ENCODE measurements around the gene FOXP1.
A peak's percentile ranks its signal among the peaks of the same experiment; 100 is the strongest.

Gene FOXP1

DNA sequence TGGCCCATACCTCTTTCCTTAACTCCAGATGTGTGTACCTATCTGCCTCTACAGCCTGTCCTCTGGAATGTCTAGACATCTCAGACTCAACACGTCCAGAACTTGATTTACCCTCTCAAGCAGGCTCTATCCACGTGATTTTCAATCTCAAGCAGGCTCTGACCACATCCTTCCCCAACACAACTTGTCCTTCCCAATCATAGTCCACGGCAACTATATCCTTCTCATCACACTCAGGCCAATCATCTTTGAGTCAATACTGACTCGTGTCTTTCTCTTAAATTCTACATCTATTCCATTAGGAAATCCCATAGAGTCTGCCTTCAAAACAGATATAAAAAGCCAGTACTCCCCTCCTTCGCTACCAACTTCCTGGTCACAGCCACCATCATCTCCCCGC is 70.4 kb downstream of the FOXP1 start:
- DNase-seq (ENCODE audit: low read depth): no peak
- Histone ChIP-seq H3K4me3 (ENCODE audit: low read length) (no peak overlapping the region), H3K4me1 (ENCODE audit: control insufficient read depth, insufficient read depth, low read length) (no peaks in the 10 kb centered on the region)

DNA sequence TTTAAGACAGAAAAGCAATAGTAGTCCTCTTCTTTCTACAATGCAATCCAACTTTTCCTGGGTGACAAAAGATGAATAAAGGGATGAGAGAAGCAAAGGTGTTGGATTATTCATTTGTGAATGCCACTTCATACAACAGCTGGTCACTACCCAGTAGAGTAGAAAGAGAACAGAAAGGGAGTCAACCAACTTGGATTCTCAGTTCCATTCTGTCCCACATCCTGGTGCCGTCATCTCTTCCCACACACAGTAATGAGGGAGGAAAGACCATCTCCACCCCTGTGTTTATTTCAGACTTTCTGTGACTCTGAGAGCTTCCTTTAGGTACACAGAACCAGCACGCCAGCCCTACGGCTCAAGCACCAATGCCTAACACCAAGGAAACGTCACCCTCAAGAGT is 71.0 kb downstream of the FOXP1 start:
- no peak for DNase-seq (ENCODE audit: low read depth)
- Histone ChIP-seq H3K27me3 (replicated peaks; ENCODE audit: control insufficient read depth, insufficient read depth, low read length) (no peaks in the 10 kb centered on the region), H3K36me3 (ENCODE audit: control insufficient read depth, insufficient read depth, low read length, severe bottlenecking) (no peaks in the 10 kb centered on the region), H3K9me3 (ENCODE audit: control insufficient read depth, low read length) (peaks cover 5% of the 10 kb centered on the region), H3K4me1 (ENCODE audit: control insufficient read depth, insufficient read depth, low read length) (no peaks in the 10 kb centered on the region), H3K4me3 (ENCODE audit: low read length) (no peak overlapping the region), H3K9ac (ENCODE audit: low read length) (no peak overlapping the region)

More for the DNA sequence above, 70.4 kb downstream of the FOXP1 start:
- Histone ChIP-seq H3K36me3 (ENCODE audit: control insufficient read depth, insufficient read depth, low read length, severe bottlenecking) (no peaks in the 10 kb centered on the region), H3K27me3 (replicated peaks; ENCODE audit: control insufficient read depth, insufficient read depth, low read length) (no peaks in the 10 kb centered on the region), H3K9ac (ENCODE audit: low read length) (no peak overlapping the region), H3K9me3 (ENCODE audit: control insufficient read depth, low read length) (peaks cover 5% of the 10 kb centered on the region)

DNA sequence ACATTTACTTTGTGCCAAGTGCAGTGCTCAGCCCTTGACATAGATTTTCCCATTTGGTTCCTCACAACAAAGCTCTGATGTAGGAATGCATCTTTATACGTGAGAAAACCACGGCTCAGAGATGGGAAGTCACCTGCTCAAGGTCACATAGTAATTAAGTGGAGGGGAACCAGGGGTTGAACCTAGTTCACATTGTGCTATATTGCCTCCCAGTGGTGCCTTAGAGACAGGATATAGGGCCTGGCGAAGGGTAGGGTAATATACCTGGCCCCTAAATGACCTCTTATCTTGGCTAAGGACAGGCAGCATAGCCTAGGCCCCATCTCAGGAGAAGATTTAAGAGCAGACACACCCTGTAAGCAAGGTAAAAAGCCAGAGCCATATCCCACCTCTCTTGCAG is 71.5 kb downstream of the FOXP1 start:
- DNase-seq (ENCODE audit: low read depth): no peak
- peaks cover 5% of the 10 kb centered on the region for H3K9me3 ChIP-seq (ENCODE audit: control insufficient read depth, low read length)

DNA sequence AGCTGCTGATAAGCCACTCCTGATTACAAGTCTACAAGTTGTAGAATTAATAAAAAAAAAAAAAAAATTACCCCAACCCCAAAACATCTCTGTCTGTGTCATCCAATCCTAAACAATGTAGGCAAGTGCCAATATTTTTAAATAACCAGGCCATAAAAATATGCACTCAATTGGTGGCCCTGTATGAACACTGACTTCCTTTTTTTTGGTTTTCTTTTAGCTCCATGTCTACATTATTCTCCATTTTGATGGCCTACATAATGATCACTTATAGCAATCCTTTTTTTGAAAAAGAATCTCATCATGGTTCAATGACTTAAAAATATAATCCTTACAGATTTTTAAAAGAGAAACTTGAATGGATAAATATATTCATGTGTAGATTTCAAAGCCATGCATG is 72.1 kb downstream of the FOXP1 start:
- DNase-seq (ENCODE audit: low read depth): no peak
- peaks cover 5% of the 10 kb centered on the region for H3K9me3 ChIP-seq (ENCODE audit: control insufficient read depth, low read length)
- H3K4me1 ChIP-seq (ENCODE audit: control insufficient read depth, insufficient read depth, low read length): no peaks in the 10 kb centered on the region
- no peak overlapping the region for H3K9ac ChIP-seq (ENCODE audit: low read length)
- H3K4me3 ChIP-seq (ENCODE audit: low read length): no peak overlapping the region
- no peaks in the 10 kb centered on the region for H3K36me3 ChIP-seq (ENCODE audit: control insufficient read depth, insufficient read depth, low read length, severe bottlenecking)
- H3K27me3 ChIP-seq (replicated peaks; ENCODE audit: control insufficient read depth, insufficient read depth, low read length): no peaks in the 10 kb centered on the region

More for the DNA sequence above, 71.5 kb downstream of the FOXP1 start:
- Histone ChIP-seq H3K4me1 (ENCODE audit: control insufficient read depth, insufficient read depth, low read length) (no peaks in the 10 kb centered on the region), H3K27me3 (replicated peaks; ENCODE audit: control insufficient read depth, insufficient read depth, low read length) (no peaks in the 10 kb centered on the region), H3K4me3 (ENCODE audit: low read length) (no peak overlapping the region), H3K9ac (ENCODE audit: low read length) (no peak overlapping the region), H3K36me3 (ENCODE audit: control insufficient read depth, insufficient read depth, low read length, severe bottlenecking) (no peaks in the 10 kb centered on the region)

DNA sequence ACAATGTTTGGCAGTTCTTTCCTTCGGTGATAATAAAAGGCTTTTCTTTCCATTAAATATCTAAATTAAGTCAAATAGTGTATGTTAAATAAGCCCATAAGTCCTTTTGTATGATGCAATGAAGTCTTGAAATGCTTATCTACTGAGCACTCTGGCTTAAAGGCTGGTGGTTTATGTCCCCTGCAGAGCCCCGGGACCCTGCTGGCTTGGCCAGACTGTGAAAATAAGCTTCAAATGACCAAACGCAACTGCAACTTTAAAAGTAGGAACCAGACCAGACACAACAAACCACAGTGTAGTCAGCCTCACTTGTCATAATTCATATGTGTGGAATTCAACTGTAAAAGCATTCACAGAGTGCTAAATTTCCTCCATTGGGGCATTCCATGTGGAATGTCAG is 72.5 kb downstream of the FOXP1 start:
- H3K4me3 ChIP-seq (ENCODE audit: low read length): no peak overlapping the region
- no peaks in the 10 kb centered on the region for H3K27me3 ChIP-seq (replicated peaks; ENCODE audit: control insufficient read depth, insufficient read depth, low read length)
- H3K4me1 ChIP-seq (ENCODE audit: control insufficient read depth, insufficient read depth, low read length): no peaks in the 10 kb centered on the region
- DNase-seq (ENCODE audit: low read depth): peak; percentile 83
- H3K9me3 ChIP-seq (ENCODE audit: control insufficient read depth, low read length): peaks cover 5% of the 10 kb centered on the region
- H3K36me3 ChIP-seq (ENCODE audit: control insufficient read depth, insufficient read depth, low read length, severe bottlenecking): no peaks in the 10 kb centered on the region
- no peak overlapping the region for H3K9ac ChIP-seq (ENCODE audit: low read length)

DNA sequence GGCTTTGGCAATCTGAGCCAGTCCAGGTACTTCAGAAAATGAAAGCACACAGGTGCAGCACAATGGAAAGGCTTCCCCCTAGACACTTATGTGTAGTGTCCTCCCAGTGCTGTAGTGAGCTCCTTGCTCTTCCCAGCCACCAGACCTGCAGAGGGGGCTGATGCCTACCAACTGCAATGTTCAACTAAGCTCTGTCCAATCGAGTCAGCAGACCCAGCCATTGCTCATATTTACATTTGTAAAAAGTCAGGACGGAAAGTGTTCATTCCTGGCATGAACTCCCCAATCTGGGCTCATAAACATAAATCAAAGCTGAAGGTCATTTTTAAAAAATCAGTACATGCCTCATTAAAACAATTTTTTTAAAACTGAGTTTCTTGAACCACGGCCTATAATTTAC is 73.0 kb downstream of the FOXP1 start:
- H3K36me3 ChIP-seq (ENCODE audit: control insufficient read depth, insufficient read depth, low read length, severe bottlenecking): no peaks in the 10 kb centered on the region
- no peak overlapping the region for H3K4me3 ChIP-seq (ENCODE audit: low read length)
- peaks cover 5% of the 10 kb centered on the region for H3K9me3 ChIP-seq (ENCODE audit: control insufficient read depth, low read length)
- DNase-seq (ENCODE audit: low read depth): peak; percentile 40
- H3K4me1 ChIP-seq (ENCODE audit: control insufficient read depth, insufficient read depth, low read length): no peaks in the 10 kb centered on the region
- H3K27me3 ChIP-seq (replicated peaks; ENCODE audit: control insufficient read depth, insufficient read depth, low read length): no peaks in the 10 kb centered on the region
- H3K9ac ChIP-seq (ENCODE audit: low read length): no peak overlapping the region

DNA sequence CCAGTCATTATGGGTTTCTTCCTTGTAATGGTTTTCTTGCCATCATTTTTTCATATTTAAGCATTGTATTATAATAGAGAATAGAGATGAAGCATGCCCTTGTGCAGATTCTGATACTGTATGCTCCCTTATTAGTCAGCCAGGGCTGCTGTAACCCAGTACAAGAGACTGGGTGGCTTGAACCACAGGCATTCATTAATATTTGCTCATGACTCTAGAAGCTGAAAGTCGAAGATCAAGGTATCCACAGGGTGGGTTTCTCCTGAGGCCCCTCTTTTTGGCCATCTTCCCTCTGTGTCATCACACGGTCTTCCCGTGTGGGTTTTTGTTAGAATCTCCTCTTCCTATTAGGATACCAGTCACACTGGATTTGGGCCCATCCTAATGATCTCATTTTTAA is 74.5 kb downstream of the FOXP1 start:
- H3K9ac ChIP-seq (ENCODE audit: low read length): no peak overlapping the region
- peaks cover 5% of the 10 kb centered on the region for H3K9me3 ChIP-seq (ENCODE audit: control insufficient read depth, low read length)
- H3K27me3 ChIP-seq (replicated peaks; ENCODE audit: control insufficient read depth, insufficient read depth, low read length): no peaks in the 10 kb centered on the region
- H3K4me3 ChIP-seq (ENCODE audit: low read length): no peak overlapping the region
- DNase-seq (ENCODE audit: low read depth): no peak
- peaks cover 8% of the 10 kb centered on the region for H3K4me1 ChIP-seq (ENCODE audit: control insufficient read depth, insufficient read depth, low read length)
- H3K36me3 ChIP-seq (ENCODE audit: control insufficient read depth, insufficient read depth, low read length, severe bottlenecking): no peaks in the 10 kb centered on the region

DNA sequence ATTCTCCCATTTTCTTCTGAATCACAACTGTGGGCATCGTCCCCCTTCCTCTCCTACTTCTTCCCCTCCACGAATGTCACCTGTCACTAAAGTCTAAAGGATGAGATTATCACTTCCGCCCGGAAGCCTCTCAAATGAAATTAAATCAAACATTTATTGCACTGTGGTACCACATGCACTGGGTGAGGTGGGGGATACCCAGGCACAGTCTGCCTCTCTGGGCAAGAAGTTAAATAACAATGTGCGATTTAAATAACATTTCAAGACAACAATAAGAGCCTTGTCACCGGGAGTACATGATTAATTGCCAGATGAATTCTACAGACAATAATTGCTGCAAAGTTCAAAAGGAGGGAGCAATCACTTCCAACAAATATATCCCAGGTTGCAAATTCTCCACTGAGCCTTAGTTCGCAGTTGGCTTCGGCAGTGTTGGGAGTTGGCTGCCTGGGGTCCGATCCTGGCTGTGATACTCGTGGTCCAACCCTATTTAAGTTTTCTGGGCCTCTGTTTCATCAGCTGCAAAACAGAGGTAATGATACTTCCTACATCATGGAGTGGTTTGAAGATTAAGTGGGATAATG is 77.7 kb downstream of the FOXP1 start:
- Histone ChIP-seq H3K27me3 (replicated peaks; ENCODE audit: control insufficient read depth, insufficient read depth, low read length) (no peaks in the 10 kb centered on the region), H3K9me3 (ENCODE audit: control insufficient read depth, low read length) (no peaks in the 10 kb centered on the region), H3K36me3 (ENCODE audit: control insufficient read depth, insufficient read depth, low read length, severe bottlenecking) (no peaks in the 10 kb centered on the region), H3K9ac (ENCODE audit: low read length) (no peak overlapping the region), H3K4me3 (ENCODE audit: low read length) (no peak overlapping the region), H3K4me1 (ENCODE audit: control insufficient read depth, insufficient read depth, low read length) (peaks cover 15% of the 10 kb centered on the region)
- DNase-seq (ENCODE audit: low read depth): no peak

DNA sequence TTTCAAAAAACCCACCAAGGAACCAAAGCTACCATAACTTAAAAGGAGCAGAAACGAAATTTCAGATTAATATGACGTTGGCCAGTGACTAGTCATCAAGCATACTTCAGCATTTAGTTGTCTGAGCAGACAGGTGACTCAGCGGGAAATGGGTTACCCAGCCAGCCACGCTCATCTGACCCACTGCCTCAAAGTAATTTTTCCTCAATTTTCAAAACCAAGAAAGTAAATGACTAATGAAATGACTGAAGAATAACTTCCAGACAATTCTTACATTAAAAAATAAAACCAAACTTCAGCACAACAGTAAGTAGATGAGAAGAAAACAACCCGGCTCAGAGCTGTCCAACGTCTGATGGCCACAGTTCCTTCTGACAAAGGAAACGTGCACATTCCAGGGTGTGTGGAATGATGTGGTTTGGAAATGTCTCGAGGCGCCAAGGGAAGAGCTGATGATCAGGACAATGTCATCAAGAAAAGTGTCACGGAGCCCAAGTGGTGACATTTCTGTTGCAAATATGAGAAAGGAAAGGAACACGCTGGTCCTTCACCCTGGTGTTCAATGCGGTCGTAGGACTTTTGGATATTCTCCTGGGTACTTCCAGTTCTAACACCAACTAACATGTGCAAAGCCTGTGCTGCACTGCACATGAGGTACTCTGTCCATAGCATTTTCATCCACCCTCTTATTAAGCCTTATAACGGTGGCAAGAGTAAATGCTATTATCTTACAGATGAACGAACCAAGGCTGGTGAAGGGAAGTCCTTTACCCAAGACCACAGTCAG is 79.1 kb downstream of the FOXP1 start:
- peak overlapping the region; percentile 60 for H3K4me3 ChIP-seq (ENCODE audit: low read length)
- peak; percentile 86 for DNase-seq (ENCODE audit: low read depth)
- no peaks in the 10 kb centered on the region for H3K36me3 ChIP-seq (ENCODE audit: control insufficient read depth, insufficient read depth, low read length, severe bottlenecking)
- H3K9me3 ChIP-seq (ENCODE audit: control insufficient read depth, low read length): no peaks in the 10 kb centered on the region
- H3K9ac ChIP-seq (ENCODE audit: low read length): no peak overlapping the region
- H3K4me1 ChIP-seq (ENCODE audit: control insufficient read depth, insufficient read depth, low read length): peaks cover 15% of the 10 kb centered on the region
- no peaks in the 10 kb centered on the region for H3K27me3 ChIP-seq (replicated peaks; ENCODE audit: control insufficient read depth, insufficient read depth, low read length)

DNA sequence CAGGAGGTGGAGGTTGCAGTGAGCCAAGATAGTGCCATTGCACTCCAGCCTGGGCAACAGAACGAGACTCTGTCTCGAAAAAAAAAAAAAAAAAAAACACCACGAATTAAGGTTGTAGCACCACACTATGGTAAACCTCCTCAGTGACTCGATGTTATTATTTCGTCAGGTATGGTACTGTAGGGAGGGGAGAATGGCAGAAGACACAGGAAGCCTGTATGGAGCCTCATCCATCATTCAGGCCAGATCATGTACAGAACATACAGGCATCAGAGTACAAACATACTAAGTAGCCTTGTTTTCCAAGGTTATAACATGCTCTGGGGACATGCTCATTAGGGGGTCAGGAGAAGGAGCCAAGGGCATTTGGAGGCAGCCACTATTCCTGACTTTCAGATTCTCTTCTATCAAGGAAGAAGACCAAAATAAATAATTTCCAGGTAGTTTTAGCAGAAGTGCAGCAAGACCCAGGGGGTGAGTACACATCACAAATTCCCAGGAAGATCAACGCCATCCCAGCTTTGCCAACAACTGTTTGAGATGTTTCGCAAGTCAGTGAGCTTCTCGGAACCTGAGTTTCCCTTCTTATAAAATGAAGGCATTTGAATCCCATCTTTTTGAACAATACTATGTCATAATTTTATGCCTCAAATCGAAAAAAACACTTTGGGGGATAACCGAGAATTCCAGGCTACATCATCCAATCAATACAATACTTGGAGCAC is 79.8 kb downstream of the FOXP1 start:
- H3K9ac ChIP-seq (ENCODE audit: low read length): no peak overlapping the region
- no peaks in the 10 kb centered on the region for H3K9me3 ChIP-seq (ENCODE audit: control insufficient read depth, low read length)
- peak overlapping the region; percentile 60 for H3K4me3 ChIP-seq (ENCODE audit: low read length)
- DNase-seq (ENCODE audit: low read depth): peak; percentile 76
- no peaks in the 10 kb centered on the region for H3K27me3 ChIP-seq (replicated peaks; ENCODE audit: control insufficient read depth, insufficient read depth, low read length)
- no peaks in the 10 kb centered on the region for H3K36me3 ChIP-seq (ENCODE audit: control insufficient read depth, insufficient read depth, low read length, severe bottlenecking)
- H3K4me1 ChIP-seq (ENCODE audit: control insufficient read depth, insufficient read depth, low read length): peaks cover 15% of the 10 kb centered on the region

DNA sequence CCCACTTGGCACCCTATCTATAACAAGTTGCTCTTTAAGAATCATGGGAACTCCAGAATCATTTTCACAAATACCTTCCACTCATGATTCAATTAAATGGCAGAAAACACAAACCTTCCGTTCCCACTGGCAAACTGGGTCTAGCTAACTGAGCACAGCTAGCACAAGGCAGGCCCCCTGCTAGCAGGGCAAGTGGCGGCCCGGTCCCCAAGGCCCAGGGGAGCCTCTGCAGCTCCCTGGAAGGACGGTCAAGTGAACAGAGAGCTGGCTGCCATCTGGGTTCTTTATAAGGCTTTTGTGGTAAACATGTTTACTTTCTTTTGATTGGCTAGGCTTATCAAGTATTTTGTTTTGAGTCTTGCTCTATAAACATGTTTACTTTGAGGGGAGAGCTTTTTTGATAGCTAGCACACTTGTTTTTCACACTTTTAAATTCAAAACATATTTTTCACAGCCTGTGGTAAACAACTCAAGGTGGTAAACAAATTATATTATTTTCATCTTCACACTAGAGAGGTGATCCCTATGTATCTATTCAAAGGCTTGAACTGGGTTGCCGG is 81.4 kb downstream of the FOXP1 start:
- Histone ChIP-seq H3K9me3 (ENCODE audit: control insufficient read depth, low read length) (no peaks in the 10 kb centered on the region), H3K9ac (ENCODE audit: low read length) (no peak overlapping the region), H3K27me3 (replicated peaks; ENCODE audit: control insufficient read depth, insufficient read depth, low read length) (no peaks in the 10 kb centered on the region), H3K4me1 (ENCODE audit: control insufficient read depth, insufficient read depth, low read length) (peaks cover 17% of the 10 kb centered on the region), H3K36me3 (ENCODE audit: control insufficient read depth, insufficient read depth, low read length, severe bottlenecking) (no peaks in the 10 kb centered on the region), H3K4me3 (ENCODE audit: low read length) (no peak overlapping the region)
- DNase-seq (ENCODE audit: low read depth): no peak
